ENCODE data around the gene GABRB3. TPM values are rescaled to one million over a fixed set of nuclear protein-coding genes. Genes with fewer than 3 reads are reported as not detected.

Gene GABRB3
- 4.8 TPM for total RNA-seq

GRCh38 chr15:26772154-26773066 lies at the start of gene GABRB3:
Gene GABRB3, minus strand, starts transcription at chr15:26773066.
- peak; percentile 1 for DNase-seq

- peak; percentile 78 for DNase-seq
These were observed 34.9 kb upstream of the GABRB3 start for GRCh38 chr15:26807517-26808427.

GRCh38 chr15:26806574-26806973 lies 33.7 kb upstream of the GABRB3 start:
- DNase-seq = no peak

- DNase-seq = peak; percentile 24
These were observed 33.3 kb upstream of the GABRB3 start for GRCh38 chr15:26806151-26806550.

GRCh38 chr15:26805470-26805869 lies 32.6 kb upstream of the GABRB3 start:
- no peak for DNase-seq

GRCh38 chr15:26804063-26804804 lies 31.4 kb upstream of the GABRB3 start:
- peak; percentile 72 for DNase-seq

- DNase-seq = no peak
These were observed 17.3 kb upstream of the GABRB3 start for GRCh38 chr15:26790118-26790517.

- no peak for DNase-seq
These were observed 8.9 kb upstream of the GABRB3 start for GRCh38 chr15:26781816-26782215.

- DNase-seq = peak; percentile 10
These were observed 1.1 kb upstream of the GABRB3 start for GRCh38 chr15:26773917-26774316.

GRCh38 chr15:26773067-26773877 lies 406 bp upstream of the GABRB3 start:
- DNase-seq = peak; percentile 72

- peak; percentile 85 for DNase-seq
These were observed 1.2 kb downstream of the GABRB3 start for GRCh38 chr15:26771578-26772153.

GRCh38 chr15:26771168-26771567 lies 1.7 kb downstream of the GABRB3 start:
- DNase-seq = no peak

GRCh38 chr15:26767169-26767670 lies 5.6 kb downstream of the GABRB3 start:
- DNase-seq = no peak

GRCh38 chr15:26766262-26766661 lies 6.6 kb downstream of the GABRB3 start:
- no peak for DNase-seq

GRCh38 chr15:26759986-26760385 lies 12.9 kb downstream of the GABRB3 start:
- peak; percentile 4 for DNase-seq

- no peak for DNase-seq
These were observed 14.8 kb downstream of the GABRB3 start for GRCh38 chr15:26758079-26758478.

- DNase-seq = no peak
These were observed 15.7 kb downstream of the GABRB3 start for GRCh38 chr15:26757141-26757540.

- DNase-seq = no peak
These were observed 28.0 kb downstream of the GABRB3 start for GRCh38 chr15:26744894-26745293.

GRCh38 chr15:26739791-26740190 lies 33.1 kb downstream of the GABRB3 start:
- no peak for DNase-seq

- no peak for DNase-seq
These were observed 33.9 kb downstream of the GABRB3 start for GRCh38 chr15:26738996-26739395.
